Hepatocyte (in vitro differentiated cells): ENCODE measurements around the gene HLF. TPM values are rescaled to one million over a fixed set of nuclear protein-coding genes. Genes with fewer than 3 reads are reported as not detected.

Experiments used
- DNase-seq: peaks from one replicate; pipeline ENCODE4 v3.0.0-alpha.2; 2016; ENCODE audit warnings: low spot score
- H2AFZ ChIP-seq: fragments of 200-600 bp; sonication (generic); 2 replicates; pipeline ENCODE4 v1.6.0; 2016; ENCODE audit warnings: antibody characterized with exemption, mild to moderate bottlenecking
- H3K27ac ChIP-seq: fragments of 200-600 bp; sonication (generic); 2 replicates; pipeline ENCODE4 v1.5.1; 2016; ENCODE audit warnings: mild to moderate bottlenecking
- H3K27me3 ChIP-seq: fragments of 200-600 bp; sonication (generic); 2 replicates; pipeline ENCODE4 v1.6.1; 2016
- H3K36me3 ChIP-seq: fragments of 200-600 bp; sonication (generic); replicated peaks from 2 replicates; pipeline ENCODE4 v1.5.1; 2016; ENCODE audit warnings: low read depth; ENCODE audit not compliant: insufficient read depth
- H3K4me1 ChIP-seq: fragments of 200-600 bp; sonication (generic); 2 replicates; pipeline ENCODE4 v1.5.1; 2016; ENCODE audit warnings: mild to moderate bottlenecking, moderate library complexity; ENCODE audit not compliant: insufficient read depth
- H3K4me2 ChIP-seq: fragments of 200-600 bp; sonication (generic); 2 replicates; pipeline ENCODE4 v1.6.0; 2016
- H3K4me3 ChIP-seq: fragments of 200-600 bp; sonication (generic); 2 replicates; pipeline ENCODE4 v1.5.1; 2016; ENCODE audit warnings: mild to moderate bottlenecking
- H3K79me2 ChIP-seq: fragments of 200-600 bp; sonication (generic); 2 replicates; pipeline ENCODE4 v1.6.0; 2017; ENCODE audit warnings: mild to moderate bottlenecking
- H3K9me2 ChIP-seq: fragments of 200-600 bp; sonication (generic); replicated peaks from 2 replicates; pipeline ENCODE4 v1.6.0; 2017; ENCODE audit warnings: mild to moderate bottlenecking; ENCODE audit not compliant: insufficient read depth
- H3K9me3 ChIP-seq: fragments of 200-600 bp; sonication (generic); 2 replicates; pipeline ENCODE4 v1.5.1; 2016; ENCODE audit warnings: low read depth, mild to moderate bottlenecking
- H4K20me1 ChIP-seq: fragments of 200-600 bp; sonication (generic); 2 replicates; pipeline ENCODE4 v1.6.0; 2016; ENCODE audit warnings: mild to moderate bottlenecking; ENCODE audit not compliant: insufficient read depth, poor library complexity, severe bottlenecking
- CTCF ChIP-seq: fragments of 200-600 bp; sonication (generic); IDR thresholded peaks from 2 replicates; pipeline ENCODE4 v1.5.1; 2016; ENCODE audit warnings: antibody characterized with exemption, mild to moderate bottlenecking; ENCODE audit not compliant: poor library complexity
- EZH2 ChIP-seq: fragments of 200-600 bp; sonication (generic); IDR thresholded peaks from 2 replicates; pipeline ENCODE4 v1.6.1; 2016; ENCODE audit warnings: antibody characterized with exemption, mild to moderate bottlenecking, borderline replicate concordance
- EZH2phosphoT487 ChIP-seq: fragments of 200-600 bp; sonication (generic); IDR thresholded peaks from one replicate; pipeline ENCODE4 v1.6.1; 2018; ENCODE audit warnings: antibody characterized with exemption, mild to moderate bottlenecking, low read depth, moderate library complexity; ENCODE audit not compliant: unreplicated experiment, severe bottlenecking
- WGBS: methylation state at CpG from one replicate; pipeline ENCODE4 v1.1.6; 2016; ENCODE audit warnings: low lambda C conversion rate; ENCODE audit errors: missing lambda C conversion rate; 5-methylcytosine and 5-hydroxymethylcytosine counted together
- polyA plus RNA-seq: library from polyadenylated mRNA; unstranded; fragments of >200 nt; fragmentation: Nextera tagmentation; extraction: Ambion mirVana; gene quantifications from 2 replicates; pipeline ENCODE4 v1.2.1, GENCODE V29; 2016
- total RNA-seq: library from RNA; depleted of rRNA; stranded (reverse); fragments of >200 nt; gene quantifications from 2 replicates; pipeline ENCODE4 v1.2.3, GENCODE V29; 2014

HLF gene
- total and polyA plus RNA-seq, 2 experiments from 2014 or later, result 0.48 to 0.60 TPM

DNA sequence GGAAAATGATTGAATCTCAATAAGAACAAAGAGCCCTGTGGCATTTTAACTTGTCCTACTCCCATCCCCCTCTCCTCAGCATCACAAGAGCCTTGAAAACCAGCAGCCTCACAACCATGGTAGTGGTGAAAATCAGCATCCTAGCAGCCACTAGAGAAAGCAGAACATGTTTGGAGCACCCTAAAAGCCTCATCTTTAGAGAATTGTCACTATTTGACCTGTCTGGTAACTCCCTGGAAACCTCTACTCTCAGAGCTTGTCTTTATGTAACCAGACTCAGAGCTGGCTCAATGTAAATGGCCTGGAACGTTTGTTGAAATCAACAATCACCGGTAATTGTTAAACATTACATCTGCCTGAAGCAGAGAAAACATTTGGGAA is 86.1 kb downstream of the HLF start:
- no peaks in the 10 kb centered on the region for H3K36me3 ChIP-seq
- H3K4me1 ChIP-seq, result no peaks in the 10 kb centered on the region
- no peaks in the 10 kb centered on the region for H4K20me1 ChIP-seq
- no peak overlapping the region for H3K27ac ChIP-seq
- no peaks in the 10 kb centered on the region for H3K9me3 ChIP-seq
- no peak overlapping the region for H2AFZ ChIP-seq
- no peaks in the 10 kb centered on the region for H3K9me2 ChIP-seq
- H3K79me2 ChIP-seq, result no peaks in the 10 kb centered on the region
- H3K4me3 ChIP-seq, result no peak overlapping the region
- DNase-seq, result no peak
- H3K4me2 ChIP-seq, result no peak overlapping the region
- no peaks in the 10 kb centered on the region for H3K27me3 ChIP-seq
- TF ChIP-seq EZH2phosphoT487 (no peak), CTCF (no peak), EZH2 (no peak)
- 32% methylated on average over 2 of the region's 2 CpGs for WGBS

DNA sequence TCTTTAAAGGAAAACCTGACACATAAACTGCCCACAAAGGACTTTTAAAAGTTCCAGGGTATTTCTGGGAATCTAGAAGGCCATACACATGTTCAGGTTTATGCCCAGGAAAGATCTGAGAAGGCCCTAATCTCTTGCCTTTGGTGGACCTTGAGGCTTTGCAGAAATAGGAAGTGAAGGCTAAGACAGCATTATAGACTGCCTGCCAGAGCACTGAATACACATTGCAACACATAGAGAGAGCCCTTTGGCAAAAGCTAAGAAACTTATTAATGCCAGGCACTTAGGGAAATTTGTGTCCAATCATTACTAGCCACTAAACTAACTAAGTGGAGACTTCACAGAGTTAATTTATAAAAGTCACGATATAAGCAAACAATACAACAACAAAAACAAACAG is 86.5 kb downstream of the HLF start:
- DNase-seq, result no peak
- Histone ChIP-seq H3K4me2 (no peak overlapping the region), H3K27ac (no peak overlapping the region)

GRCh38 chr17:55354010-55354409 is 89.2 kb downstream of the HLF start:
- Histone ChIP-seq H4K20me1 (no peaks in the 10 kb centered on the region), H3K79me2 (no peaks in the 10 kb centered on the region), H3K4me3 (no peak overlapping the region), H3K4me1 (no peaks in the 10 kb centered on the region), H3K9me2 (no peaks in the 10 kb centered on the region), H3K36me3 (no peaks in the 10 kb centered on the region), H2AFZ (no peak overlapping the region), H3K27ac (no peak overlapping the region), H3K4me2 (no peak overlapping the region), H3K27me3 (no peaks in the 10 kb centered on the region), H3K9me3 (no peaks in the 10 kb centered on the region)
- WGBS, result 78% methylated on average over 1 of the region's 1 CpG
- TF ChIP-seq EZH2 (no peak), CTCF (no peak), EZH2phosphoT487 (no peak)
- DNase-seq, result no peak

More for the DNA sequence above, 86.5 kb downstream of the HLF start:
- TF ChIP-seq EZH2 (no peak), CTCF (no peak), EZH2phosphoT487 (no peak)
- no peaks in the 10 kb centered on the region for H4K20me1 ChIP-seq
- no peaks in the 10 kb centered on the region for H3K9me3 ChIP-seq
- H3K9me2 ChIP-seq, result no peaks in the 10 kb centered on the region
- 91% methylated on average over 1 of the region's 1 CpG for WGBS
- H3K4me1 ChIP-seq, result no peaks in the 10 kb centered on the region
- no peaks in the 10 kb centered on the region for H3K36me3 ChIP-seq
- H3K27me3 ChIP-seq, result no peaks in the 10 kb centered on the region
- no peak overlapping the region for H3K4me3 ChIP-seq
- no peaks in the 10 kb centered on the region for H3K79me2 ChIP-seq
- no peak overlapping the region for H2AFZ ChIP-seq

GRCh38 chr17:55354941-55355340 is 90.2 kb downstream of the HLF start:
- H3K9me2 ChIP-seq, result no peaks in the 10 kb centered on the region
- H3K4me1 ChIP-seq, result no peaks in the 10 kb centered on the region
- WGBS, result 96% methylated on average over 2 of the region's 2 CpGs
- H4K20me1 ChIP-seq, result no peaks in the 10 kb centered on the region
- H3K27ac ChIP-seq, result no peak overlapping the region
- no peak overlapping the region for H2AFZ ChIP-seq
- H3K27me3 ChIP-seq, result no peaks in the 10 kb centered on the region
- no peaks in the 10 kb centered on the region for H3K36me3 ChIP-seq
- no peaks in the 10 kb centered on the region for H3K79me2 ChIP-seq
- no peak for DNase-seq
- no peak overlapping the region for H3K4me3 ChIP-seq
- H3K9me3 ChIP-seq, result no peaks in the 10 kb centered on the region
- H3K4me2 ChIP-seq, result no peak overlapping the region
- no peak for TF ChIP-seq EZH2
- no peak for TF ChIP-seq EZH2phosphoT487
- no peak for TF ChIP-seq CTCF
